ENCODE results near the gene DDR1.

Gene DDR1

DNA sequence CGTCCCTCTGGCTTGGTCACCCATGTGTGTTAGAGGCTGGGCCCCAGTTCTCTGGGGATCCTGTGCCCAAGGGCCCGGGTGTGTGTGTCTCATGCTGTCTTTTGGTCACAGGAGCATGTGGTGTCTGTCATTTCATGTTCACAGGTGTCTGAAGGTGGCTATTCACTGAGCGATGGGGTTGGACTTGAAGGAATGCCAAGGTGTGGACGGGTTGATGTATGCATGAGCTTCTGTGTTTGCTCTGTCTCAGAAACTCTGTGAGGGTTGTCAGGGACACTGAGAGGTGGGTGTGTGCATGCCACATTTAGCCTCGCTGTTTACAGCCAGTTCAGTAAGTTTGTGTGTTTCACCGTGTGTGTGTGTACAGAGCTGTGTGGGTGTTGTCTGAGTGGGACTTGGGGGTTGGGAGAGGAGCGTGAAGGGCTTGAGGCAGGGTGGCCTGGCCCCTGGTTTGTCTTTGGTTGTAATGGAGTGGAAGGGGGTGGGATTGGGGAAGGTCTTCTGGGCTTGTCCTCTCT, 1.2 kb downstream of the DDR1 start:
- H3K9me3 ChIP-seq (ENCODE audit: severe bottlenecking), result no peaks in the 10 kb centered on the region
- no peaks in the 10 kb centered on the region for H3K27me3 ChIP-seq (ENCODE audit: insufficient read depth, poor library complexity, severe bottlenecking)
- H3K36me3 ChIP-seq (ENCODE audit: low read depth), result peaks cover 40% of the 10 kb centered on the region
- DNase-seq (ENCODE audit: low spot score) (no peak), ATAC-seq (ENCODE audit: low read depth) (peak; percentile 18)
- peak overlapping the region; percentile 95 for H3K27ac ChIP-seq (ENCODE audit: poor library complexity, severe bottlenecking)
- H3K4me3 ChIP-seq (ENCODE audit: severe bottlenecking), result peak overlapping the region; percentile 46
- TF ChIP-seq, protein P1, sequence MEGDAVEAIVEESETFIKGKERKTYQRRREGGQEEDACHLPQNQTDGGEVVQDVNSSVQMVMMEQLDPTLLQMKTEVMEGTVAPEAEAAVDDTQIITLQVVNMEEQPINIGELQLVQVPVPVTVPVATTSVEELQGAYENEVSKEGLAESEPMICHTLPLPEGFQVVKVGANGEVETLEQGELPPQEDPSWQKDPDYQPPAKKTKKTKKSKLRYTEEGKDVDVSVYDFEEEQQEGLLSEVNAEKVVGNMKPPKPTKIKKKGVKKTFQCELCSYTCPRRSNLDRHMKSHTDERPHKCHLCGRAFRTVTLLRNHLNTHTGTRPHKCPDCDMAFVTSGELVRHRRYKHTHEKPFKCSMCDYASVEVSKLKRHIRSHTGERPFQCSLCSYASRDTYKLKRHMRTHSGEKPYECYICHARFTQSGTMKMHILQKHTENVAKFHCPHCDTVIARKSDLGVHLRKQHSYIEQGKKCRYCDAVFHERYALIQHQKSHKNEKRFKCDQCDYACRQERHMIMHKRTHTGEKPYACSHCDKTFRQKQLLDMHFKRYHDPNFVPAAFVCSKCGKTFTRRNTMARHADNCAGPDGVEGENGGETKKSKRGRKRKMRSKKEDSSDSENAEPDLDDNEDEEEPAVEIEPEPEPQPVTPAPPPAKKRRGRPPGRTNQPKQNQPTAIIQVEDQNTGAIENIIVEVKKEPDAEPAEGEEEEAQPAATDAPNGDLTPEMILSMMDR (IDR thresholded peaks at IDR 0.05; ENCODE audit: poor library complexity, severe bottlenecking), result no peak
- peaks cover 44% of the 10 kb centered on the region for H3K4me1 ChIP-seq (ENCODE audit: insufficient read depth, poor library complexity, severe bottlenecking)

GRCh38 chr6:30885999-30886896, 1.9 kb downstream of the DDR1 start:
- H3K9me3 ChIP-seq (ENCODE audit: severe bottlenecking), result no peaks in the 10 kb centered on the region
- H3K27me3 ChIP-seq (ENCODE audit: insufficient read depth, poor library complexity, severe bottlenecking), result no peaks in the 10 kb centered on the region
- TF ChIP-seq, protein P1 (IDR thresholded peaks at IDR 0.05; ENCODE audit: poor library complexity, severe bottlenecking), result no peak
- peaks cover 47% of the 10 kb centered on the region for H3K36me3 ChIP-seq (ENCODE audit: low read depth)
- peak; percentile 74 for ATAC-seq (ENCODE audit: low read depth)
- peak overlapping the region; percentile 46 for H3K4me3 ChIP-seq (ENCODE audit: severe bottlenecking)
- H3K27ac ChIP-seq (ENCODE audit: poor library complexity, severe bottlenecking), result peak overlapping the region; percentile 95
- H3K4me1 ChIP-seq (ENCODE audit: insufficient read depth, poor library complexity, severe bottlenecking), result peaks cover 45% of the 10 kb centered on the region
- peak; percentile 97 for DNase-seq (ENCODE audit: low spot score)

GRCh38 chr6:30886897-30887255, 2.6 kb downstream of the DDR1 start:
- H3K27ac ChIP-seq (ENCODE audit: poor library complexity, severe bottlenecking), result peak overlapping the region; percentile 95
- H3K27me3 ChIP-seq (ENCODE audit: insufficient read depth, poor library complexity, severe bottlenecking), result no peaks in the 10 kb centered on the region
- DNase-seq (ENCODE audit: low spot score) (no peak), ATAC-seq (ENCODE audit: low read depth) (no peak)
- TF ChIP-seq, protein P1 (IDR thresholded peaks at IDR 0.05; ENCODE audit: poor library complexity, severe bottlenecking), result no peak
- no peaks in the 10 kb centered on the region for H3K9me3 ChIP-seq (ENCODE audit: severe bottlenecking)
- no peak overlapping the region for H3K4me3 ChIP-seq (ENCODE audit: severe bottlenecking)
- H3K4me1 ChIP-seq (ENCODE audit: insufficient read depth, poor library complexity, severe bottlenecking), result peaks cover 41% of the 10 kb centered on the region
- peaks cover 53% of the 10 kb centered on the region for H3K36me3 ChIP-seq (ENCODE audit: low read depth)

DNA sequence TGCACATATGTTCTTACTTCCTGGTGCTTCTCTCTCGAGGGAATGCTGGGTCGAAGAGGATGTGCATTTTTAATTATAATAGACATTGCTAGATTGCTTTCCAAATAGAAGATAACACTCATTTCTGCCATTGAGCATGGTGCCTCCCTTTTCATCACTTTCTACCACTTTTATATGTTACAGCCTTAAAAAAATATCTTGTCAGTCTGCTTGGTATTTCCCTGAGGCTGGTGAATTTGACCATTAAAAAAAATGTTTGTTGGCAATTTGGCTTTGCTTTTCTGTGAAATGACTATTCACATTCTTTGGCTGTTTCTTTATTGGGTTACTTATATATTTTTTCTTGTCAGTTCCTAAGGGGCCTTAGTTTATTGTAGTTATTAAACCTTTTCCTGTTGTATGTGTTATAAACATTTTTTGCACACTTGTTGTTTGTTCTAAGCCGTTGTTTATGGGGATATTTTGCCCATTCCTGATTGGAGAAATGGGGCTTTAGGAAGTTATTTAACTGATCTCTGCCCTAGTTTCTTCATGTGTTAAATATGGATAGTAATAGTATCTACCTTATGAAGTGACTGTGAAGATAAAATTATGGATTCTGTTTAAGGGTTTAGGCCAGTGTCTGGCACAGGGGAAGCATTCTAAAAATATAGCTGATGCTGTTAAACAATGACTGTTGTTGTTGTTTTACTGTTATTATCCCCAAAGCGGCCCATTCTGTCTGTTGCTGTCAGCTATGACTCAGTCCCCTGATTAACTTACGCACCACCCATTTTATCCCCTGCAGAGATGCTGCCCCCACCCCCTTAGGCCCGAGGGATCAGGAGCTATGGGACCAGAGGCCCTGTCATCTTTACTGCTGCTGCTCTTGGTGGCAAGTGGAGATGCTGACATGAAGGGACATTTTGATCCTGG, 3.8 kb downstream of the DDR1 start:
- H3K27ac ChIP-seq (ENCODE audit: poor library complexity, severe bottlenecking), result peak overlapping the region; percentile 95
- DNase-seq (ENCODE audit: low spot score), result no peak
- H3K4me3 ChIP-seq (ENCODE audit: severe bottlenecking), result no peak overlapping the region
- TF ChIP-seq, protein P1 (IDR thresholded peaks at IDR 0.05; ENCODE audit: poor library complexity, severe bottlenecking), result no peak
- ATAC-seq (ENCODE audit: low read depth), result no peak
- no peaks in the 10 kb centered on the region for H3K9me3 ChIP-seq (ENCODE audit: severe bottlenecking)
- H3K27me3 ChIP-seq (ENCODE audit: insufficient read depth, poor library complexity, severe bottlenecking), result no peaks in the 10 kb centered on the region
- peaks cover 66% of the 10 kb centered on the region for H3K36me3 ChIP-seq (ENCODE audit: low read depth)
- peaks cover 33% of the 10 kb centered on the region for H3K4me1 ChIP-seq (ENCODE audit: insufficient read depth, poor library complexity, severe bottlenecking)
